IMR-90 (cell line): Measurements from ENCODE around the gene DBF4B.

Experiments used
- CEBPB ChIP-seq: IDR thresholded peaks from 2 replicates; pipeline ENCODE4 v1.6.1; 2012; ENCODE audit warnings: low read depth, low read length, improper control_type of control experiment
- FOS ChIP-seq: fragments of 150-350 bp; IDR thresholded peaks from 2 replicates; pipeline ENCODE4 v1.6.1; 2016; ENCODE audit warnings: low read depth, low read length
- MXI1 ChIP-seq: IDR thresholded peaks from 2 replicates; pipeline ENCODE4 v1.6.1; 2012; ENCODE audit warnings: low read depth, mild to moderate bottlenecking, low read length, moderate library complexity, borderline replicate concordance
- POLR2A ChIP-seq: IDR thresholded peaks from 2 replicates; pipeline ENCODE4 v1.6.1; 2012; ENCODE audit warnings: mild to moderate bottlenecking, low read depth, low read length
- RAD21 ChIP-seq: IDR thresholded peaks from 2 replicates; pipeline ENCODE4 v1.6.1; 2012; ENCODE audit warnings: low read length, improper control_type of control experiment
- RCOR1 ChIP-seq: IDR thresholded peaks from 2 replicates; pipeline ENCODE4 v1.6.1; 2012; ENCODE audit warnings: mild to moderate bottlenecking, low read length, improper control_type of control experiment; ENCODE audit not compliant: insufficient replicate concordance
- TF ChIP-seq, protein P1 (sequence below): conservative IDR thresholded peaks from 2 replicates; pipeline ENCODE4 v1.5.1; 2012; ENCODE audit warnings: mild to moderate bottlenecking, low read depth, low read length, improper control_type of control experiment
- TF ChIP-seq, protein P2 (sequence below): fragments of 150-350 bp; IDR thresholded peaks from 2 replicates; pipeline ENCODE4 v1.6.1; 2017; ENCODE audit warnings: mild to moderate bottlenecking, antibody characterized with exemption, low read length, low read depth

DNA sequence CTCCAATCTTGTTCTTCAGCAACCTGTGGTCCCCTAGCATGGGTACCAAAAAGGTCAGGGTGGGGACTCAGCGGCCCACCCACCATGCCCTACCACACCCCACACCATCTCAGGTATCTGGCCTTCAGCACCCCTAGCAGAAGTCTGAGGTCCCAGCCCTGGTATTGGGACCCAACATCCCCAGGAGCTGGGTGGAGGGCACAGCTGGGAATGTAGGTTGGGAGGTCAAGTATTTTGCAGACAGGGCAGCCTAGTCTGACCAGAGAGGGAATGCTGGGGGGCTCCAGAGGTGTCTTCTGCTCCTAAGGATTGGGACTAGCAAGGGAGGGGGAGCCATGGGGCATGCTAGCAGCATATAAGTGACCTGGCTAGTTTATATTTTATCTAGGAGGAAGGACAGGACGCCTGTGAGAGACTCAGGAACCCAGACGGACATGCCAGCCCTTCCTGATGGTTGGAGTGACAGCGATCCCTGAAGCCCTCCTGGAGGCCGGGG is 49.5 kb downstream of the DBF4B start:
- TF ChIP-seq, protein P1, sequence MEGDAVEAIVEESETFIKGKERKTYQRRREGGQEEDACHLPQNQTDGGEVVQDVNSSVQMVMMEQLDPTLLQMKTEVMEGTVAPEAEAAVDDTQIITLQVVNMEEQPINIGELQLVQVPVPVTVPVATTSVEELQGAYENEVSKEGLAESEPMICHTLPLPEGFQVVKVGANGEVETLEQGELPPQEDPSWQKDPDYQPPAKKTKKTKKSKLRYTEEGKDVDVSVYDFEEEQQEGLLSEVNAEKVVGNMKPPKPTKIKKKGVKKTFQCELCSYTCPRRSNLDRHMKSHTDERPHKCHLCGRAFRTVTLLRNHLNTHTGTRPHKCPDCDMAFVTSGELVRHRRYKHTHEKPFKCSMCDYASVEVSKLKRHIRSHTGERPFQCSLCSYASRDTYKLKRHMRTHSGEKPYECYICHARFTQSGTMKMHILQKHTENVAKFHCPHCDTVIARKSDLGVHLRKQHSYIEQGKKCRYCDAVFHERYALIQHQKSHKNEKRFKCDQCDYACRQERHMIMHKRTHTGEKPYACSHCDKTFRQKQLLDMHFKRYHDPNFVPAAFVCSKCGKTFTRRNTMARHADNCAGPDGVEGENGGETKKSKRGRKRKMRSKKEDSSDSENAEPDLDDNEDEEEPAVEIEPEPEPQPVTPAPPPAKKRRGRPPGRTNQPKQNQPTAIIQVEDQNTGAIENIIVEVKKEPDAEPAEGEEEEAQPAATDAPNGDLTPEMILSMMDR = no peak
- TF ChIP-seq MXI1 (no peak), POLR2A (no peak), CEBPB (no peak), RAD21 (no peak), RCOR1 (no peak), FOS (no peak)
- TF ChIP-seq, protein P2, sequence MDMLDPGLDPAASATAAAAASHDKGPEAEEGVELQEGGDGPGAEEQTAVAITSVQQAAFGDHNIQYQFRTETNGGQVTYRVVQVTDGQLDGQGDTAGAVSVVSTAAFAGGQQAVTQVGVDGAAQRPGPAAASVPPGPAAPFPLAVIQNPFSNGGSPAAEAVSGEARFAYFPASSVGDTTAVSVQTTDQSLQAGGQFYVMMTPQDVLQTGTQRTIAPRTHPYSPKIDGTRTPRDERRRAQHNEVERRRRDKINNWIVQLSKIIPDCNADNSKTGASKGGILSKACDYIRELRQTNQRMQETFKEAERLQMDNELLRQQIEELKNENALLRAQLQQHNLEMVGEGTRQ = no peak
